Measurements from ENCODE around the gene NPFFR1.

DNA sequence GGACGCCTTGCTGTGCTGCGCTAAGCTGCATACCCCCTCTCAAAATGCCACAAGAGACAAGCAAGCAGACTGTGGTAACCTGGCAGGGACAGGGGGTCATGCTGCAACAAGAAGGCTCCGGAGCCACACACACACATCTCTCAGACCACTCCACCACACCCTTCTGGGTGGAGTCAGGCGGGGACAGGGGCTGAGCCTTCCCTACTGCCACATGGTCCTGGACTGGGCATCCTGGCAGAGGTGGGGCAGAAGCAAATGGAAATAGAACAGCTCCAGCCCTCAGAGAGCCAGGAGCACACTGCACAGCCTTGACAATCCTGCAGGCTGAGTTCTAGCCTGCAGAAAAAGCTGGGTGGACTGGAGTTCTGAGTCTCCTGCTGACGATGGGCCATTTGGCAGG is 28.4 kb upstream of the NPFFR1 start:
- TF ChIP-seq POLR2A (IDR thresholded peaks at IDR 0.05; ENCODE audit: low read depth, low read length) (no peak), RBBP5 (conservative IDR thresholded peaks at IDR 0.05) (no peak), REST (IDR thresholded peaks at IDR 0.05; ENCODE audit: low read depth, low read length) (no peak), POLR2AphosphoS5 (IDR thresholded peaks at IDR 0.05; ENCODE audit: low read length) (no peak), ETV6 (conservative IDR thresholded peaks at IDR 0.05 in 1 of 2, IDR thresholded peaks at IDR 0.05 in 1 of 2; ENCODE audit: borderline replicate concordance in 1 of 2, low read depth in 1 of 2) (no peak), CTCF (IDR thresholded peaks at IDR 0.05 in 2 of 3, conservative IDR thresholded peaks at IDR 0.05 in 1 of 3; ENCODE audit: control insufficient read depth in 2 of 3, extremely low read depth in 1 of 3, insufficient read depth in 1 of 3, low read depth in 3 of 3, low read length in 3 of 3) (no peak), IKZF2 (IDR thresholded peaks at IDR 0.05) (no peak), CEBPB (IDR thresholded peaks at IDR 0.05; ENCODE audit: borderline replicate concordance in 1 of 2, low read depth in 2 of 2, low read length in 2 of 2) (no peak), ZNF274 (IDR thresholded peaks at IDR 0.05; ENCODE audit: insufficient read depth, insufficient read length) (no peak), MXI1 (IDR thresholded peaks at IDR 0.05; ENCODE audit: low read depth, low read length) (no peak), ZNF592 (IDR thresholded peaks at IDR 0.05) (no peak)
- TF ChIP-seq, protein P1, sequence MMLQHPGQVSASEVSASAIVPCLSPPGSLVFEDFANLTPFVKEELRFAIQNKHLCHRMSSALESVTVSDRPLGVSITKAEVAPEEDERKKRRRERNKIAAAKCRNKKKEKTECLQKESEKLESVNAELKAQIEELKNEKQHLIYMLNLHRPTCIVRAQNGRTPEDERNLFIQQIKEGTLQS (IDR thresholded peaks at IDR 0.05; ENCODE audit: borderline replicate concordance, extremely low read depth, low read depth, low read length) = no peak
